ENCODE data around the gene KCNJ6. TPM values are rescaled to one million over a fixed set of nuclear protein-coding genes. Genes with fewer than 3 reads are reported as not detected.
A peak's percentile ranks its signal among the peaks of the same experiment; 100 is the strongest.

The KCNJ6 gene
- total RNA-seq, 1 donor from 2014 or later = 4.4 TPM

DNA sequence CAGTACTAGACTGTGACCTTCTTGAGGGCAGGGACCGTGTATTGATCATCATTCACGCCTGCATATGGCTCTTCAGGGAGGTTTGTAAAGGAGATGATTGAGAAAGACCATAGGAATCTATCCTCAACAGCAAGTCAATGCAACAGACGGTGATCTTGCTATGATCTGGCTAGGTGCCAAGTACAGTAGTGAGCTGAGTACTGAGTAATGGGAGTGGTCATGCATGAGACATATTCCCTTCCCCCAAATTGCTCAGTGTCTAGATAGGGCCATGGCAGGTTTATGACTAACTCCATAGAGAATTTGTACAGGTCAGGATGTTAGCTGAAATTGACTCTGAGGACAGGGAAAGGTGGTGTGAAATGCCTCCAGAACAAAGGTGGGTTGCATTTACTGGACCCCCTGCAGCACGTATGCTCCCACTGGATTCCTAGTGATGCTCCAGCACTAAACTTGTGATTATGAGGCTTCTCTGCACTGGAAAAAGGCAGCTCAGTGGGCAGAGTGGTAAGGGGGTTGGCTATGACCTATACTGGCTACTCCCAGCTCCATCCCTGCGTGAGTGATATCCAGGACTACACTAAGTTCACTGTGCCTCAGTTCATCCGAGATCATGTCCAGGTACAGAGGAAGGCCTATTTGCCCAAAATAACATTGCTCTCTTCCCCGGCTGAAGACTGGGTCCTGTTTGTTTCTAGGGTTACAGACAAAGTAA, 37.2 kb downstream of the KCNJ6 start:
- Mint-ChIP-seq H3K27me3 (ENCODE audit: low read depth) (no peaks in the 10 kb centered on the region), H3K36me3 (ENCODE audit: low read depth) (no peaks in the 10 kb centered on the region), H3K4me3 (ENCODE audit: unreplicated experiment) (no peak overlapping the region), H3K4me1 (ENCODE audit: low read depth) (peaks cover 53% of the 10 kb centered on the region), H3K9me3 (ENCODE audit: low read depth) (no peaks in the 10 kb centered on the region), H3K27ac (ENCODE audit: unreplicated experiment) (peak overlapping the region; percentile 41)
- DNase-seq (ENCODE audit: low spot score) = no peak
- TF ChIP-seq, protein P1, sequence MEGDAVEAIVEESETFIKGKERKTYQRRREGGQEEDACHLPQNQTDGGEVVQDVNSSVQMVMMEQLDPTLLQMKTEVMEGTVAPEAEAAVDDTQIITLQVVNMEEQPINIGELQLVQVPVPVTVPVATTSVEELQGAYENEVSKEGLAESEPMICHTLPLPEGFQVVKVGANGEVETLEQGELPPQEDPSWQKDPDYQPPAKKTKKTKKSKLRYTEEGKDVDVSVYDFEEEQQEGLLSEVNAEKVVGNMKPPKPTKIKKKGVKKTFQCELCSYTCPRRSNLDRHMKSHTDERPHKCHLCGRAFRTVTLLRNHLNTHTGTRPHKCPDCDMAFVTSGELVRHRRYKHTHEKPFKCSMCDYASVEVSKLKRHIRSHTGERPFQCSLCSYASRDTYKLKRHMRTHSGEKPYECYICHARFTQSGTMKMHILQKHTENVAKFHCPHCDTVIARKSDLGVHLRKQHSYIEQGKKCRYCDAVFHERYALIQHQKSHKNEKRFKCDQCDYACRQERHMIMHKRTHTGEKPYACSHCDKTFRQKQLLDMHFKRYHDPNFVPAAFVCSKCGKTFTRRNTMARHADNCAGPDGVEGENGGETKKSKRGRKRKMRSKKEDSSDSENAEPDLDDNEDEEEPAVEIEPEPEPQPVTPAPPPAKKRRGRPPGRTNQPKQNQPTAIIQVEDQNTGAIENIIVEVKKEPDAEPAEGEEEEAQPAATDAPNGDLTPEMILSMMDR (IDR thresholded peaks at IDR 0.05) = no peak

DNA sequence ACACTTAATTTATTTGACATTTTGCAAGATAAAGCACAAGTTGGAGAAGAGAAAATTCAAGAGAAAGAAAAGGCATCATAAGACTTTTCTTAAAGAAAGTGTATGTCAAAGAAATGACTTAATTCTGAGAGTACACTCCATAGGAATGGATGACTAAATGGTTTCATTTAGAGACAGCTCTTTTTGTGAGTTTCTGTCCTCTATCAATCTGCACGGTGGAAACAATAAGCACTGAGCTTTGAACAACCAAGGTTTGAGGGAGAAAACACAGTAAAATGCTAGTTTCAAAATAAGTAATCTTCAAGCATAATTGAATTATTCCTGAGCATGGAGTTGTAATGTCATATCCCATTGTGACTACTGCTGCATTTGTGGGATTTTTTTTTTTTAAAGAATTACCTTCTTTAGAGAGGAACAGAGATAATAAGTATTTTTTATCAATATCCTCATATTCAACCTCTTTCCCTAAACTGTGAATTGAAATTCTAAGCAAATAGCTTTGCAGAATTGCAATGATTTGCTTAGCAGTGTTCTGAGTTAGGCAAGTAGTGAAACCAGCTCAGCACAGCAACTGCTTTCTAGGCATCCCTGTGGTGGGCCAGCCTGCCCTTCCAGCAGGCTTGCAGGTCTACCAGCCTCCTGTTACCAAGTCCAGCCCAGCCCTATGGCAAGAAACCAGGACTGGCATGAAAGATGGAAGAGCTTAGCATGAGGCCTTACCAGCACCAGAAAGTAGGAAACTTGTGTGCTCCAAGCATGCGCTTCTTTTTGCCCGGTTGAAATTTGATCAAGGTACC, 38.2 kb downstream of the KCNJ6 start:
- peaks cover 53% of the 10 kb centered on the region for H3K4me1 Mint-ChIP-seq (ENCODE audit: low read depth)
- TF ChIP-seq, protein P1 (IDR thresholded peaks at IDR 0.05) = no peak

DNA sequence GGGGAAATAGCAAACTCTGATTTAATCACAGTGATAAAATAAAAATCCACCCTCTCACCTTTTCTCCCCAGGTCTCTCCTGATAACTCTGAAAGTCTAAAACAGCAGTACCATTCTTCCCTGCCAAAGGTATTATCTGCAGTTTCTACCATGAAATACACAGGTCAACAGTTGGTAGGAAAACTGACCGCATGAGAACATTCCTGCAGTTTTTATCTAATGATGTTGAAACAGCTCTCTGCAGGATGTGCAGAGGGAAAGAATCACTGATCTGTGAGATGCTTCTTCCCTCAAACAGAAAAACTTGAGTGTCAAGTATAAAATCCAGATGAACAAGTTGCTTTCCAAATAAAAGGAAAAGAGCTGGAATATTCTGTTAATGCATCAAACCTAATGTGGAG, 39.1 kb downstream of the KCNJ6 start:
- H3K27ac Mint-ChIP-seq (ENCODE audit: unreplicated experiment) = peak overlapping the region; percentile 38
- H3K4me3 Mint-ChIP-seq (ENCODE audit: unreplicated experiment) = no peak overlapping the region
- H3K27me3 Mint-ChIP-seq (ENCODE audit: low read depth) = no peaks in the 10 kb centered on the region
- peaks cover 53% of the 10 kb centered on the region for H3K4me1 Mint-ChIP-seq (ENCODE audit: low read depth)
- DNase-seq (ENCODE audit: low spot score) = no peak
- H3K9me3 Mint-ChIP-seq (ENCODE audit: low read depth) = no peaks in the 10 kb centered on the region
- TF ChIP-seq, protein P1 (IDR thresholded peaks at IDR 0.05) = no peak
- H3K36me3 Mint-ChIP-seq (ENCODE audit: low read depth) = no peaks in the 10 kb centered on the region

More for the DNA sequence above, 38.2 kb downstream of the KCNJ6 start:
- Mint-ChIP-seq H3K27ac (ENCODE audit: unreplicated experiment) (peak overlapping the region; percentile 67), H3K4me3 (ENCODE audit: unreplicated experiment) (no peak overlapping the region), H3K9me3 (ENCODE audit: low read depth) (no peaks in the 10 kb centered on the region), H3K27me3 (ENCODE audit: low read depth) (no peaks in the 10 kb centered on the region), H3K36me3 (ENCODE audit: low read depth) (no peaks in the 10 kb centered on the region)
- DNase-seq (ENCODE audit: low spot score) = no peak

DNA sequence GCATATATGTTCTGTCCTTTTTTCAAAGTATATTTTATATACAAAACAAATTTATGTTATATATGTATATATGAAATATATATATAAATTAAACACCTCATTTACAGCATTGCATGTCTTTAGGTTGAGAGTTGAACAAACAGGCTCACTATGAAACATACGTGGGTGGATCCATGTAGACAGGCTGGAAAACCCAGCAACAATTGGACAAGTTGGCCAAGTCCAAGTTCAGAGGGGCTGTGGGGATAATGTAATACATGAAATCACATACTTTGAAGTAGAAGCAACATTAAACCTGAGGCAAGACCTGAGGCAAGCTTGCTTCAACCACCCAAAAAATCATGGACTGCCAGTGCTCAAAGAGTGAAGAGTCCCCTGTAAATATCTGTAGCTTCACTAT, 39.7 kb downstream of the KCNJ6 start:
- Mint-ChIP-seq H3K9me3 (ENCODE audit: low read depth) (peaks cover 2% of the 10 kb centered on the region), H3K36me3 (ENCODE audit: low read depth) (no peaks in the 10 kb centered on the region), H3K4me1 (ENCODE audit: low read depth) (peaks cover 51% of the 10 kb centered on the region), H3K27ac (ENCODE audit: unreplicated experiment) (peak overlapping the region; percentile 22), H3K27me3 (ENCODE audit: low read depth) (no peaks in the 10 kb centered on the region), H3K4me3 (ENCODE audit: unreplicated experiment) (no peak overlapping the region)
- TF ChIP-seq, protein P1 (IDR thresholded peaks at IDR 0.05) = no peak
- DNase-seq (ENCODE audit: low spot score) = no peak

DNA sequence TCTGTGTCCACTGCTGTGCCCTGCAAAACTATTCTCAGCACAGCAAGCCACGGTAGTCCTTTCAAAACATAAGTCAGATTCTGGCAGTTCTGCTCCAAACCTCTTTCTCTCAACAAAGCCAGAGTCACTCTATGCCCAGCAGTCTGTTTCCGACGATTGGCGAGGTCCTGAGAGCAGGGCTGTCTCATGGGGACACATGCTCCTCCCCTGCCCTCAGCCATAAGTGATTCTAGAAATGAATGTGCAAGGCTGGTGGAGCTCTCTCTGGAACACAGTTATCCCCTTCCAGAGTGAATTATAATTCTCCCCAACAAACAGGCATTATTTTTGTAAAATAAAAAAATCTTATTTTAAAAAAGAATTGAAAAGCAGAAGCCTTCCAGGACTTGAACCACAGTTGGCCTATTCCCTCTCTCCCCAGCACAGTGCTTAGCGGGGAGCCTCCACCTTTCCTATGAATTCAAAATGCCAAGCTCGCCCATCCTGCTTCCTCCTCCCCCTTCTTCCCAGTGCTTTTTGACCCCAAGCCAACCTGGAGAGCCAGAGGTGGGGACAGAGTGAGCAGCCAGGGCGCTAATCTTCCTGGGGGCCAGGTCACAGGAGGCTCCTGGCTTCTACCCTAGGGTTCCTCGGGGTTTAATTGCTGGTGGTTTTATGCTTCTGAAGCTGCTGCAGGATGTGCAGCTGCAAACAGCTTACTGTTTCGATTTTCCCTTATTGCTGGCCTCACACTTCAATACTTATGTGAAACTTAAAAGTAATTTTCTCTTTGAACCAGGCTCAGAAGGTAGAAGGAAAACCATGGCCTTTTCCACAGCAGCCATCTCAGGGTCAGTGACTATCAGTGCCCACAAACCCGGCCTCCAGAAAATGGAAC, 41.1 kb downstream of the KCNJ6 start:
- H3K4me1 Mint-ChIP-seq (ENCODE audit: low read depth) = peaks cover 37% of the 10 kb centered on the region
- no peak overlapping the region for H3K27ac Mint-ChIP-seq (ENCODE audit: unreplicated experiment)
- peaks cover 2% of the 10 kb centered on the region for H3K9me3 Mint-ChIP-seq (ENCODE audit: low read depth)
- no peaks in the 10 kb centered on the region for H3K27me3 Mint-ChIP-seq (ENCODE audit: low read depth)
- no peak for DNase-seq (ENCODE audit: low spot score)
- no peaks in the 10 kb centered on the region for H3K36me3 Mint-ChIP-seq (ENCODE audit: low read depth)
- H3K4me3 Mint-ChIP-seq (ENCODE audit: unreplicated experiment) = no peak overlapping the region
- TF ChIP-seq, protein P1 (IDR thresholded peaks at IDR 0.05) = no peak

Data from chondrocyte (in vitro differentiated cells).